ENCODE data around the gene ANKRD18A.

The ANKRD18A gene

DNA sequence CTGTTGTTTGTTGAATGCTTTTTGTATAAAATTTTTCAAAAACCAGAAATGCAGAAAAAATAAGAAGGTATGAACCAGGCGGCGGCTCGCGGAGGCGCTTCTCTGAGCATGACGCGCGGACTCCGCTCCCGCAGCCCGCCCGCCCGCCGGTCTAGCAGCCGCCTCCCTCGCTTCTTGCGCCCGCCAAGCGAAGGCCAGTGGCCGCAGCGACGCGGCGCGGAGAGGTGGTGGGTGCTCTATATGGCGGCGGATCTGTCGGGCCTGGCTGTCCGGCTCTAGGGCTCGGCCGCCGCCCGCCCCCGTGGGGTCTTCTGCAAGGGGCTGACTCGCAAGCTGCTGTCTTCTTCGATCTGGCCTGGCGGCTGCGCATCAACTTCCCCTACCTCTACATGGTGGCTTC lies 93.8 kb downstream of the ANKRD18A start:
- no peak for FAIRE-seq

DNA sequence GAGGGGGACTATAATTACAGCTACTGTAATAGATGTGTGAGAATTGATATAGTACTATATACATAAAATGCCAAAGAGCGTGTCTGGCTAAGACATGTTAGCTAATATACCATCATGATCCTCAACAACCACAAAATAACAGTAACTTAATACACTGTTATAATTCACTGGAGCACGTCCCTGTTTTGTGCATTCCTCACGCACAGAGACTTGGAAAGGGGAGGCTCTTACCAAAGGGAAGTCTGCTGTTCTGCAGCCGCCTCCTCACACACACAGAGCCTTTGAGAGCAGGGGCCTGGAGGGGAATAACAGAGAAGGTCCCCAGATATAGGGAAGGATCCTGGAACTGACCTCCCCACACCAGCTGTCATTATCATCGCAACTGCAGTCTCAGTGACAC lies 97.3 kb downstream of the ANKRD18A start:
- FAIRE-seq: no peak

- no peak for FAIRE-seq
These were observed 98.6 kb downstream of the ANKRD18A start for GRCh38 chr9:38521762-38522161.

All from colon (tissue), 2 donors.